Motor neuron (in vitro differentiated cells): ENCODE measurements around the gene UQCRC1. TPM values are rescaled to one million over a fixed set of nuclear protein-coding genes. Genes with fewer than 3 reads are reported as not detected.

Experiments
- ATAC-seq, 8 experiments: fragments of 200-7000 bp; cut with Tn5 transposase; replicated peaks in 6 of 8; 2 replicates each; pipeline ENCODE4 v1.8.0; 2021; ENCODE audit warnings: mild to moderate bottlenecking in 8 of 8, moderate library complexity in 8 of 8
- H3K27ac ChIP-seq, 2 donors: fragments of 250-450 bp; sonication (Bioruptor Pico); 2 replicates each; pipeline ENCODE4 v1.9.0; 2021; ENCODE audit warnings: antibody characterized with exemption in 2 of 2, mild to moderate bottlenecking in 2 of 2, moderate library complexity in 1 of 2
- H3K4me1 ChIP-seq, 2 donors: fragments of 250-450 bp; sonication (Bioruptor Pico); replicated peaks in 1 of 2; 2 replicates each; pipeline ENCODE4 v1.6.1; 2021; ENCODE audit warnings: antibody characterized with exemption in 2 of 2, mild to moderate bottlenecking in 2 of 2, moderate library complexity in 1 of 2
- H3K4me3 ChIP-seq, 5 donors: fragments of 250-450 bp; sonication (Bioruptor Pico); 2 replicates each; pipeline ENCODE4 v1.9.0; 2021; ENCODE audit warnings: antibody characterized with exemption in 5 of 5, mild to moderate bottlenecking in 5 of 5, moderate library complexity in 4 of 5
- WGBS, 10 experiments: fragments of 450-650 bp; shearing (Covaris generic); methylation state at CpG; one replicate each; pipeline ENCODE4 v1.0.0; 2022; 5-methylcytosine and 5-hydroxymethylcytosine counted together
- in situ Hi-C, 9 experiments: fragments of 400-800 bp; cut with MboI; loops; one replicate each; pipeline ENCODE4 v1.15.0; 2021; ENCODE audit warnings: low sequenced_read_pairs in 9 of 9, low pct_unique_long_range_greater_than_20kb in 2 of 9; ENCODE audit not compliant: unreplicated experiment in 9 of 9
- total RNA-seq, 8 experiments: library from RNA; unstranded; fragments of 300-600 nt; gene quantifications; 2 replicates each; pipeline versions ENCODE4 v1.2.3 to v1.2.4, GENCODE V29; 2022

Gene UQCRC1
- total RNA-seq, result 100 to 1,000 TPM; 184 to 306 (median 226) TPM

GRCh38 chr3:48609088-48610005 lies at the start of gene UQCRC1:
TSS of gene UQCRC1 (minus strand) at chr3:48609646. CDS start at chr3:48609620, 26 bp downstream.
- Histone ChIP-seq H3K4me1 (peaks cover 6 to 8% of the 10 kb centered on the region in 2 donors), H3K27ac (peak within 1 kb of the TSS; percentile 73 to 88), H3K4me3 (peak within 1 kb of the TSS; percentile 63 to 98 (median 82))
- 0 to 4% (median 0%) methylated on average over 1 to 20 of the region's 86 CpGs; no CpG with 5 or more reads in 4 of the 10 experiments for WGBS, 10 experiments
- in situ Hi-C loops, result no loop called here
- peak; percentile 97 to 99 (median 98) for ATAC-seq

- 90 to 94% (median 93%) methylated on average over 5 to 29 of the region's 45 CpGs; no CpG with 5 or more reads in 7 of the 10 experiments for WGBS, 10 experiments
- peak overlapping the region in 1 of 5 donors; percentile 43 for H3K4me3 ChIP-seq
- peaks cover 20 to 25% of the 10 kb centered on the region in 2 donors for H3K4me1 ChIP-seq
- in situ Hi-C loops, result no loop called here
- peak overlapping the region; percentile 49 to 83 for H3K27ac ChIP-seq
- ATAC-seq, result no peak
Measured at GRCh38 chr3:48656841-48657281, 47.4 kb upstream of the UQCRC1 start.

- in situ Hi-C loops, result no loop called here
- H3K4me1 ChIP-seq, result peaks cover 20 to 25% of the 10 kb centered on the region in 2 donors
- peak overlapping the region; percentile 24 to 43 (median 31) for H3K4me3 ChIP-seq
- H3K27ac ChIP-seq, result peak overlapping the region; percentile 49 to 83
- ATAC-seq, result peak; percentile 45 to 91 (median 80)
- WGBS, 10 experiments, result 7 to 88% (median 75%) methylated on average over 2 to 18 of the region's 94 CpGs; no CpG with 5 or more reads in 6 of the 10 experiments
Measured at GRCh38 chr3:48656061-48656840, 46.8 kb upstream of the UQCRC1 start.

- no CpG with 5 or more reads among the region's 30 CpGs for WGBS, 10 experiments
- Histone ChIP-seq H3K4me3 (peak overlapping the region; percentile 24 to 43 (median 31)), H3K27ac (peak overlapping the region in 1 of 2 donors; percentile 83), H3K4me1 (peaks cover 20 to 22% of the 10 kb centered on the region in 2 donors)
- peak in 1 of 8 experiments; percentile 1 for ATAC-seq
- in situ Hi-C loops, result no loop called here
Measured at GRCh38 chr3:48655606-48656005, 46.2 kb upstream of the UQCRC1 start.

- H3K4me3 ChIP-seq, result no peak overlapping the region
Measured at GRCh38 chr3:48655063-48655462, 45.6 kb upstream of the UQCRC1 start.

GRCh38 chr3:48652923-48653715 lies 43.7 kb upstream of the UQCRC1 start:
- H3K4me1 ChIP-seq, result peaks cover 17 to 19% of the 10 kb centered on the region in 2 donors
- in situ Hi-C loops, result no loop called here
- WGBS, 10 experiments, result 88 to 100% (median 97%) methylated on average over 1 to 8 of the region's 15 CpGs; no CpG with 5 or more reads in 4 of the 10 experiments
- no peak for ATAC-seq
- H3K4me3 ChIP-seq, result no peak overlapping the region
- no peak overlapping the region for H3K27ac ChIP-seq

More at GRCh38 chr3:48655063-48655462, 45.6 kb upstream of the UQCRC1 start:
- no peak for ATAC-seq
- H3K27ac ChIP-seq, result no peak overlapping the region
- in situ Hi-C loops, result no loop called here
- 80 to 100% (median 90%) methylated on average over 1 to 2 of the region's 12 CpGs; no CpG with 5 or more reads in 6 of the 10 experiments for WGBS, 10 experiments
- H3K4me1 ChIP-seq, result peaks cover 20 to 22% of the 10 kb centered on the region in 2 donors

- Histone ChIP-seq H3K27ac (no peak overlapping the region), H3K4me3 (no peak overlapping the region), H3K4me1 (peaks cover 8 to 11% of the 10 kb centered on the region in 2 donors)
- in situ Hi-C loops, result no loop called here
- peak in 1 of 8 experiments; percentile 6 for ATAC-seq
- 30 to 100% (median 50%) methylated on average over 1 to 6 of the region's 11 CpGs; no CpG with 5 or more reads in 6 of the 10 experiments for WGBS, 10 experiments
Measured at GRCh38 chr3:48651771-48652170, 42.3 kb upstream of the UQCRC1 start.

GRCh38 chr3:48650723-48651122 lies 41.3 kb upstream of the UQCRC1 start:
- 71 to 94% (median 86%) methylated on average over 3 to 11 of the region's 12 CpGs; no CpG with 5 or more reads in 6 of the 10 experiments for WGBS, 10 experiments
- peaks cover 3 to 5% of the 10 kb centered on the region in 2 donors for H3K4me1 ChIP-seq
- H3K27ac ChIP-seq, result no peak overlapping the region
- no peak for ATAC-seq
- in situ Hi-C loops, result no loop called here
- H3K4me3 ChIP-seq, result no peak overlapping the region

GRCh38 chr3:48648188-48648850 lies 38.9 kb upstream of the UQCRC1 start:
- Histone ChIP-seq H3K4me3 (no peak overlapping the region), H3K27ac (no peak overlapping the region), H3K4me1 (no peaks in the 10 kb centered on the region)
- in situ Hi-C loops, result no loop called here
- WGBS, 10 experiments, result 70 to 100% (median 85%) methylated on average over 1 to 2 of the region's 15 CpGs; no CpG with 5 or more reads in 6 of the 10 experiments
- no peak for ATAC-seq

GRCh38 chr3:48647714-48648113 lies 38.3 kb upstream of the UQCRC1 start:
- Histone ChIP-seq H3K4me3 (no peak overlapping the region), H3K4me1 (no peaks in the 10 kb centered on the region), H3K27ac (no peak overlapping the region)
- 92% methylated on average over 2 of the region's 9 CpGs; no CpG with 5 or more reads in 9 of the 10 experiments for WGBS, 10 experiments
- ATAC-seq, result no peak
- in situ Hi-C loops, result no loop called here

GRCh38 chr3:48644898-48645760 lies 35.7 kb upstream of the UQCRC1 start:
- no peak for ATAC-seq
- no peaks in the 10 kb centered on the region for H3K4me1 ChIP-seq
- 48 to 92% (median 80%) methylated on average over 1 to 9 of the region's 22 CpGs; no CpG with 5 or more reads in 7 of the 10 experiments for whole genome bisulfite sequencing, 10 experiments
- H3K27ac ChIP-seq, result no peak overlapping the region
- in situ Hi-C loops, result no loop called here
- no peak overlapping the region for H3K4me3 ChIP-seq
